Measurements from ENCODE around the gene SLC16A11.

GRCh38 chr17:7042501-7043181 lies 1.3 kb downstream of the SLC16A11 start:
- TF ChIP-seq CTCF (IDR thresholded peaks at IDR 0.05; ENCODE audit: poor library complexity): no peak
- no peak for TF ChIP-seq EZH2 (IDR thresholded peaks at IDR 0.05; ENCODE audit: borderline replicate concordance)

All from hepatocyte (in vitro differentiated cells).